H1 (cell line): Measurements from ENCODE around the gene SELENOK. TPM values are rescaled to one million over a fixed set of nuclear protein-coding genes. Genes with fewer than 3 reads are reported as not detected.

Experiments used
- CTCF ChIA-PET: fragments of 300-600 bp; sonication (Branson Sonifier 250); formaldehyde crosslinking; loops from one replicate; lab custom pipeline; 2021; ENCODE audit not compliant: partially characterized antibody; lab: Charles Lee
- POLR2A ChIA-PET: fragments of 300-600 bp; sonication (Branson Sonifier 250); formaldehyde crosslinking; loops from one replicate; lab custom pipeline; 2021; ENCODE audit warnings: inconsistent platforms; ENCODE audit not compliant: partially characterized antibody; lab: Charles Lee
- DNase-seq, 2 experiments: peaks; one replicate each; pipeline versions ENCODE4 v3.0.0 to v3.0.0-alpha.2; 2010 to 2022; ENCODE audit warnings: low spot score in 2 of 2, low read depth in 1 of 2, mixed read lengths in 1 of 2
- FAIRE-seq: peaks from 2 replicates; lab custom pipeline; 2011; peaks lifted over from hg19 to GRCh38; lab: Jason Lieb, UNC
- H2AFZ ChIP-seq: 2 replicates; pipeline ENCODE4 v1.8.1; 2012; ENCODE audit warnings: low read length, inconsistent platforms
- H2AK5ac ChIP-seq: 2 replicates; pipeline ENCODE4 v1.6.1; 2013; ENCODE audit warnings: low read depth, low read length
- H2BK120ac ChIP-seq: replicated peaks from 2 replicates; pipeline ENCODE3; 2013; ENCODE audit warnings: low read depth, low read length, inconsistent platforms
- H2BK12ac ChIP-seq: 2 replicates; pipeline ENCODE4 v1.6.1; 2013; ENCODE audit warnings: low read depth, low read length
- H2BK15ac ChIP-seq: 2 replicates; pipeline ENCODE4 v1.6.1; 2013; ENCODE audit warnings: low read length
- H2BK20ac ChIP-seq: 2 replicates; pipeline ENCODE4 v1.6.1; 2013; ENCODE audit warnings: low read length
- H2BK5ac ChIP-seq: 2 replicates; pipeline ENCODE4 v1.6.1; 2013; ENCODE audit warnings: low read depth, low read length
- H3K14ac ChIP-seq: 2 replicates; pipeline ENCODE4 v1.6.1; 2013; ENCODE audit warnings: inconsistent platforms; ENCODE audit not compliant: insufficient read length
- H3K18ac ChIP-seq: 2 replicates; pipeline ENCODE4 v1.6.1; 2013; ENCODE audit warnings: low read length; ENCODE audit errors: extremely low read depth
- H3K23ac ChIP-seq: 2 replicates; pipeline ENCODE4 v1.6.1; 2013; ENCODE audit warnings: inconsistent platforms; ENCODE audit not compliant: insufficient read length
- H3K23me2 ChIP-seq: 2 replicates; pipeline ENCODE4 v1.6.1; 2013; ENCODE audit warnings: low read depth, low read length
- H3K27ac ChIP-seq: 2 replicates; pipeline ENCODE4 v1.6.1; 2011; ENCODE audit warnings: low read depth, low read length, inconsistent platforms
- H3K27me3 ChIP-seq, 4 experiments: replicated peaks in 1 of 4; 1 replicate in 1 of 4; 2 replicates in 3 of 4; pipeline versions ENCODE4 v1.6.1 to v1.8.1; 2011 to 2013; ENCODE audit warnings: low read length in 3 of 4, mild to moderate bottlenecking in 3 of 4, inconsistent platforms in 2 of 4, mixed read lengths in 2 of 4, moderate library complexity in 1 of 4; ENCODE audit not compliant: control insufficient read depth in 3 of 4, insufficient read depth in 3 of 4; ENCODE audit errors: extremely low read depth in 1 of 4
- H3K36me3 ChIP-seq, 4 experiments: 2 replicates each; pipeline versions ENCODE4 v1.6.1 to v1.8.1; 2011 to 2013; ENCODE audit warnings: mild to moderate bottlenecking in 4 of 4, low read length in 3 of 4, moderate library complexity in 2 of 4, control low read depth in 1 of 4, inconsistent platforms in 1 of 4; ENCODE audit not compliant: insufficient read depth in 4 of 4, control insufficient read depth in 2 of 4
- H3K4ac ChIP-seq: replicated peaks from 2 replicates; pipeline ENCODE3; 2013; ENCODE audit warnings: low read length, low read depth, mixed read lengths, inconsistent platforms; ENCODE audit not compliant: insufficient read length
- H3K4me1 ChIP-seq, 4 experiments: replicated peaks in 1 of 4; 1 replicate in 1 of 4; 2 replicates in 3 of 4; pipeline versions ENCODE4 v1.6.1 to v1.8.1; 2011 to 2013; ENCODE audit warnings: low read length in 3 of 4, inconsistent platforms in 2 of 4, mixed read lengths in 1 of 4; ENCODE audit not compliant: insufficient read depth in 4 of 4, control insufficient read depth in 3 of 4
- H3K4me2 ChIP-seq, 2 experiments: 2 replicates each; pipeline versions ENCODE4 v1.6.1 to v1.8.1; 2011 to 2013; ENCODE audit warnings: low read depth in 2 of 2, low read length in 2 of 2, control low read depth in 1 of 2, inconsistent platforms in 1 of 2, mild to moderate bottlenecking in 1 of 2; ENCODE audit not compliant: insufficient read depth in 1 of 2
- H3K4me3 ChIP-seq, 4 experiments: fragments of 200-600, 300-600 bp in 1 of 4; sonication (generic), shearing (Covaris generic), sonication (Bioruptor Twin) in 1 of 4; 2 replicates each; pipeline versions ENCODE4 v1.5.1 to v1.8.1; 2011 to 2016; ENCODE audit warnings: low read length in 4 of 4, low read depth in 3 of 4, control low read depth in 2 of 4, inconsistent platforms in 2 of 4, mild to moderate bottlenecking in 2 of 4, mixed read lengths in 1 of 4, moderate library complexity in 1 of 4; ENCODE audit not compliant: insufficient read depth in 2 of 4; ENCODE audit errors: extremely low read depth in 1 of 4
- H3K56ac ChIP-seq: replicated peaks from 2 replicates; pipeline ENCODE3; 2013; ENCODE audit warnings: low read depth, mild to moderate bottlenecking, mixed read lengths, low read length, inconsistent platforms; ENCODE audit not compliant: insufficient read length
- H3K79me1 ChIP-seq: 2 replicates; pipeline ENCODE4 v1.6.1; 2013; ENCODE audit warnings: low read depth, low read length, control low read depth
- H3K79me2 ChIP-seq, 2 experiments: 2 replicates each; pipeline versions ENCODE4 v1.6.1 to v1.8.1; 2012 to 2013; ENCODE audit warnings: low read length in 2 of 2, mild to moderate bottlenecking in 2 of 2, inconsistent platforms in 1 of 2; ENCODE audit not compliant: insufficient read depth in 2 of 2, control insufficient read depth in 1 of 2
- H3K9ac ChIP-seq, 4 experiments: replicated peaks in 1 of 4; 1 replicate in 1 of 4; 2 replicates in 3 of 4; pipeline versions ENCODE4 v1.6.1 to v1.8.1; 2011 to 2013; ENCODE audit warnings: low read depth in 3 of 4, low read length in 3 of 4, control low read depth in 2 of 4, mild to moderate bottlenecking in 2 of 4, moderate library complexity in 2 of 4, inconsistent platforms in 1 of 4; ENCODE audit errors: extremely low read depth in 1 of 4
- H3K9me3 ChIP-seq, 2 experiments: 2 replicates each; pipeline versions ENCODE4 v1.6.1 to v1.8.1; 2012 to 2013; ENCODE audit warnings: mild to moderate bottlenecking in 2 of 2, moderate library complexity in 2 of 2, control low read depth in 1 of 2, inconsistent platforms in 1 of 2, low read depth in 1 of 2, low read length in 1 of 2, mixed read lengths in 1 of 2; ENCODE audit not compliant: insufficient read depth in 2 of 2
- H4K20me1 ChIP-seq, 2 experiments: replicated peaks in 1 of 2; 2 replicates each; pipeline versions ENCODE3 to v1.8.1; 2011 to 2013; ENCODE audit warnings: inconsistent platforms in 2 of 2, low read length in 2 of 2, mild to moderate bottlenecking in 1 of 2; ENCODE audit not compliant: insufficient read depth in 2 of 2, control insufficient read depth in 1 of 2
- H4K5ac ChIP-seq: 2 replicates; pipeline ENCODE4 v1.6.1; 2013; ENCODE audit warnings: low read length, low read depth, mixed read lengths, inconsistent platforms; ENCODE audit not compliant: insufficient read length
- H4K8ac ChIP-seq: 2 replicates; pipeline ENCODE4 v1.8.0; 2013; ENCODE audit warnings: mild to moderate bottlenecking, moderate library complexity, low read length, inconsistent platforms; ENCODE audit not compliant: insufficient read depth; ENCODE audit errors: extremely low read depth
- H4K91ac ChIP-seq: replicated peaks from 2 replicates; pipeline ENCODE3; 2013; ENCODE audit warnings: low read length, mixed read lengths, inconsistent platforms; ENCODE audit not compliant: insufficient read length
- BACH1 ChIP-seq: IDR thresholded peaks from 2 replicates; pipeline ENCODE4 v1.6.1; 2012; ENCODE audit warnings: low read length, improper control_type of control experiment
- BRCA1 ChIP-seq: IDR thresholded peaks from 2 replicates; pipeline ENCODE4 v1.6.1; 2012; ENCODE audit warnings: low read depth, low read length, improper control_type of control experiment
- CEBPB ChIP-seq: IDR thresholded peaks from 2 replicates; pipeline ENCODE4 v1.6.1; 2012; ENCODE audit warnings: low read depth, low read length
- CHD2 ChIP-seq: IDR thresholded peaks from 2 replicates; pipeline ENCODE4 v1.6.1; 2012; ENCODE audit warnings: low read length, improper control_type of control experiment
- EP300 ChIP-seq, 2 experiments: IDR thresholded peaks; 1 replicate in 1 of 2; 2 replicates in 1 of 2; pipeline ENCODE4 v1.6.1; 2011 to 2012; ENCODE audit warnings: low read depth in 2 of 2, low read length in 2 of 2, mild to moderate bottlenecking in 2 of 2, borderline replicate concordance in 1 of 2, inconsistent platforms in 1 of 2, moderate library complexity in 1 of 2
- GTF2F1 ChIP-seq: IDR thresholded peaks from 2 replicates; pipeline ENCODE4 v1.6.1; 2012; ENCODE audit warnings: low read depth, low read length, improper control_type of control experiment, borderline replicate concordance
- HDAC6 ChIP-seq: IDR thresholded peaks from one replicate; pipeline ENCODE4 v1.7.1; 2012; ENCODE audit warnings: low read depth, mild to moderate bottlenecking, inconsistent platforms, low read length, moderate library complexity
- KDM4A ChIP-seq: IDR thresholded peaks from one replicate; pipeline ENCODE4 v1.7.1; 2012; ENCODE audit warnings: low read depth, mild to moderate bottlenecking, moderate library complexity, low read length, inconsistent platforms; ENCODE audit not compliant: severe bottlenecking
- PHF8 ChIP-seq: fragments of 200-600 bp; sonication (generic); conservative IDR thresholded peaks from 2 replicates; pipeline ENCODE4 v1.7.1; 2012; ENCODE audit warnings: low read depth, mild to moderate bottlenecking, inconsistent platforms, low read length, moderate library complexity
- POLR2A ChIP-seq, 2 experiments: IDR thresholded peaks; 1 replicate in 1 of 2; 2 replicates in 1 of 2; pipeline ENCODE4 v1.6.1; 2011; ENCODE audit warnings: low read depth in 2 of 2, low read length in 2 of 2, mild to moderate bottlenecking in 2 of 2; ENCODE audit errors: control extremely low read depth in 1 of 2
- RFX5 ChIP-seq: IDR thresholded peaks from 2 replicates; pipeline ENCODE4 v1.6.1; 2011; ENCODE audit warnings: low read depth, low read length, improper control_type of control experiment, borderline replicate concordance
- SIRT6 ChIP-seq: IDR thresholded peaks from one replicate; pipeline ENCODE4 v1.7.1; 2012; ENCODE audit warnings: low read length, inconsistent platforms
- SUZ12 ChIP-seq: fragments of 200-600 bp; sonication (generic); IDR thresholded peaks from 2 replicates; pipeline ENCODE4 v1.6.1; 2012; ENCODE audit warnings: mild to moderate bottlenecking, inconsistent platforms, low read length, moderate library complexity, mixed read lengths
- USF2 ChIP-seq: IDR thresholded peaks from 2 replicates; pipeline ENCODE4 v1.6.1; 2011; ENCODE audit warnings: low read length, improper control_type of control experiment
- WGBS, 2 experiments: shearing (Covaris generic) in 1 of 2; methylation state at CpG; one replicate each; pipeline versions ENCODE4 v1.1.6 to v1.1.7; 2013 to 2015; ENCODE audit warnings: low lambda C conversion rate in 2 of 2, mixed read lengths in 2 of 2, inconsistent platforms in 1 of 2, low coverage in 1 of 2, missing lambda C conversion rate in 1 of 2; ENCODE audit not compliant: insufficient replicate concordance in 2 of 2, insufficient coverage in 1 of 2, insufficient read length in 1 of 2; ENCODE audit errors: extremely low coverage in 1 of 2, missing lambda C conversion rate in 1 of 2; 5-methylcytosine and 5-hydroxymethylcytosine counted together
- polyA plus RNA-seq, 7 experiments: library from polyadenylated mRNA; depleted of rRNA in 3 of 7; stranded (reverse) in 5 of 7; unstranded in 2 of 7; fragments of >200 nt in 5 of 7; fragments of 200-250 nt in 2 of 7; gene quantifications; 1 replicate in 5 of 7; 2 replicates in 1 of 7; 4 replicates in 1 of 7; pipeline versions ENCODE4 v1.2.1 to v1.2.3, GENCODE V29; 2011 to 2013; ENCODE audit warnings: missing spikeins in 2 of 7, mixed read lengths in 2 of 7
- total RNA-seq: library from RNA; stranded (reverse); fragmentation: NEBNext Ultra II Directional; extraction: Animal tissue kit (Norgen Biotek cat#: 25700); gene quantifications from 2 replicates; pipeline ENCODE4 v1.2.1, GENCODE V29; 2021

SELENOK gene
- total and polyA plus RNA-seq, 2 of the 8 experiments (the other 6 are each of a cell fraction or from before 2014, with no cell fraction given): 26.9 to 40.2 TPM

- Histone ChIP-seq H3K79me2 (0 out of 4 replicates have a peak, but pooled peaks cover 0 to 3% of the 10 kb centered on the region in 2 experiments), H3K27ac (no peak overlapping the region), H2BK5ac (no peak overlapping the region)
- 93% methylated on average over 10 of the region's 10 CpGs; no CpG with 5 or more reads in 1 of the 2 experiments for WGBS, 2 experiments
- no peak for TF ChIP-seq CEBPB
- TF ChIP-seq GTF2F1: no peak
- no peak for TF ChIP-seq BRCA1
- no peak for TF ChIP-seq RFX5
- TF ChIP-seq PHF8: no peak
- no peak for TF ChIP-seq POLR2A (IDR thresholded peaks at IDR 0.05; ENCODE audit: control extremely low read depth in 1 of 2, low read depth in 2 of 2, low read length in 2 of 2)
- TF ChIP-seq USF2: no peak
- TF ChIP-seq HDAC6: no peak
- no peak for TF ChIP-seq SIRT6
- no peak for TF ChIP-seq EP300 (IDR thresholded peaks at IDR 0.05; ENCODE audit: borderline replicate concordance in 1 of 2, low read depth in 2 of 2, low read length in 2 of 2)
- no peak for TF ChIP-seq BACH1
- no peak for TF ChIP-seq KDM4A
- TF ChIP-seq SUZ12: no peak
- no peak for TF ChIP-seq CHD2
- TF ChIP-seq, all 59 proteins: peak for 0
- FAIRE-seq: no peak
- no peak overlapping the region for H3K23ac ChIP-seq
- H2AFZ ChIP-seq: no peak overlapping the region
- H2AK5ac ChIP-seq: no peak overlapping the region
- H2BK15ac ChIP-seq: no peak overlapping the region
- ChIA-PET POLR2A (interaction anchor here (1.3 kb wide), 1 partner anchor 11 kb away, joined by 3 read pairs; no protein-coding TSS in a partner anchor), CTCF (interaction anchor here (1.0 kb wide), 1 partner anchor 26 kb away, joined by 4 read pairs; no protein-coding TSS in a partner anchor)
- no peak for DNase-seq
- no peaks in the 10 kb centered on the region for H3K23me2 ChIP-seq
- H3K9ac ChIP-seq: no peak overlapping the region
- H3K36me3 ChIP-seq: peaks cover 0 to 6% (median 0%) of the 10 kb centered on the region in 4 experiments; a peak in 4 of 8 replicates
- H4K8ac ChIP-seq: peak overlapping the region; percentile 32; the same call in 1 of the 2 replicates
- H3K79me1 ChIP-seq: 0 out of 2 replicates have a peak, but pooled peaks cover 3% of the 10 kb centered on the region
- no peak overlapping the region for H2BK12ac ChIP-seq
- H3K14ac ChIP-seq: no peak overlapping the region
- H4K20me1 ChIP-seq: peaks cover 0 to 4% of the 10 kb centered on the region in 2 experiments
- H2BK20ac ChIP-seq: no peak overlapping the region
- H3K4me2 ChIP-seq: no peak overlapping the region
- no peaks in the 10 kb centered on the region for H3K27me3 ChIP-seq
- no peaks in the 10 kb centered on the region for H3K9me3 ChIP-seq
- no peak overlapping the region for H3K56ac ChIP-seq
- no peak overlapping the region for H3K4ac ChIP-seq
- peaks cover 1 to 7% (median 2%) of the 10 kb centered on the region in 4 experiments; a peak in 4 of 7 replicates for H3K4me1 ChIP-seq
- H4K5ac ChIP-seq: no peak overlapping the region
- H2BK120ac ChIP-seq: no peak overlapping the region
- no peak overlapping the region for H4K91ac ChIP-seq
- no peak overlapping the region for H3K18ac ChIP-seq
- H3K4me3 ChIP-seq: no peak overlapping the region
Observed at GRCh38 chr3:53837331-53837730, 54.3 kb downstream of the SELENOK start.
